Measurements from ENCODE around the gene PCNX4.
"Not testable (repeated sequence)": the region's sequence is repeated elsewhere in the genome, so short reads cannot be mapped to it uniquely, and the experiment has no call there.

The PCNX4 gene

DNA sequence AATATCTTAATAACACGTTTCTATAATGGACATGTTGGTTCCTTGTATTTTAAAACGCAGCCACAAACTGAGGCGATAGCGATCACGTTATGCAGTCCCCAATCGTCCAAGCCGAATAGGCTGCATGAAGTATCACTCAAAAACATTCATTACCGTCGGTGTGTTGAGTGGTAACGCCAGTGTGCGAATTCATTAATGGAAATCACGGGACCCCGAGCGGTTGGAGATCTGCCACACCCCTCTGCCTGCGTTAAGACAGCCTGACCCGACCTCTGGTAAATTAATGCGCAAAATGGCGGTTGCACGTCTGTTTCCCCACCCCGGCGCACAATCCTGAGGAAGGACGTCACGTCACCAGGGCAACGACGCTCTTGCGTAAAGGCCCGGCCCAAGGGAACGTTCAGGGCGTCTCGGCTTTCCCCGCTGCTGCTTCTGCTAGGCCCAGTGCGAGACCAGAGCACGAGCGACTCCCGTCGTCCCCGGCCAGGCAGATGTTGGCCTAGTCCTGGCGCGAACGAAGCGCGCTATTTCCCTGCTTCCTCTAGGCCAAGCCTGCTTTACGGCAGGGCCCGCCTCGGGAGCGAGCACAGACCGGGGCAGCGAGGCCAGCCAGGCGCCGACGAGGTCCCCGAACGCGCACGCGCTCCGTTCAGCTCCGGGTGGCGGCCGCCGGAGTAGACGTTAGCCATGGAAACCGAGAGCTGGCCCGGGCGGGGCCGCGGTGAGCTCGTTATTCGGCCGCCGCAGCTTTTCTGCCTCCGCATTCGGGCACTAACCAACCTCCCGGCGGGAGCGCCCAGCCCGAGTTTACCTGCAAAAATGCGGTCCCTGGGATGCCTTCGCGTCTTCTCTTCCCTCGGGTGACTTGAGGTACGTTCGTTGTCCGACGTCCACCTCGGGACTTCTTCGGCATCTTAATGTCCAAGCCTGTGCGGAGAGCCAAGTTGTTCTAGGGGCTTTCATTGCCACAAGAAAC is at the start of gene PCNX4:
PCNX4 (plus strand) TSS at position 374 of the 976 bp plus-strand sequence. CDS start 15,716 bp downstream, outside the sequence.
- peak; percentile 84 to 88 for DNase-seq (ENCODE audit: low read depth in 2 of 2, low spot score in 1 of 2)

DNA sequence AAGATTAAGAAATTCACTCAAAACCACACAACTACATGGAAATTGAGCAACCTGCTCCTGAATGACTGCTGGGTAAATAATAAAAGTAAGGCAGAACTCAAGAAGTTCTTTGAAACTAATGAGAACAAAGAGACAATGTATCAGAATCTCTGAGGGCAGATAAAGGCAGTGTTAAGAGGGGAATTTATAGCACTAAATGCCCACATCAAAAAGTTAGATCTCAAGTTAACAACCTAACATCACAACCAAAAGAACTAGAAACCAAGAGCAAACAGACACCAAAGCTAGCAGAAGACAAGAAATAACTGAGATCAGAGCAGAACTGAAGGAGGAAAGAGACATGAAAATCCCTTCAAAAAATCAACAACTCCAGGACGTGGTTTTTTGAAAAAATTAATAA is 43.7 kb upstream of the PCNX4 start:
- DNase-seq (ENCODE audit: low read depth in 2 of 2, low spot score in 1 of 2) = not testable (repeated sequence)

DNA sequence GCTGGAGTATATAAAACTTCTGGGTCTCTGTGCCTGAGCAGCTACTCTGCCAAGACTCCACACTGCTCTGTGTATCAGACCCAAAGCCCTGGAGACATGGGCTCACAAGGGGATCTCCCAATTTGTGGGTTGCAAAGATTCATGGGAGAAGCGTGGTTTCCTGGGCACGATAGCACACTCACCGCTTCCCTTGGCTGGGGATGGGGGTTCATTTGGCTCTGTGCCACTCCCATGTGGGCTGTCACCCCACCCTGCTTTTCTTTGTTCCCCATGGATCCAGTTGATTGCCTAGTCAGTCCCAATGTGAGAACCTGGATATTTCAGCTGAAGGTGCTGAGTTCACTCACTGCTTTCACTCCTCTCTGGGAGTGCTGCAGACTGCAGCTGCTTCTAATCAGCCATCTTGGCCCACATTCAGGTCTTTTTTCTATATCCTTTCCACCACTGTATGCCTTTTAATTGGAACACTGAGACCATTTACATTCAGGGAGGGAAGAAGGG is 40.0 kb upstream of the PCNX4 start:
- DNase-seq (ENCODE audit: low read depth in 2 of 2, low spot score in 1 of 2) = no peak

DNA sequence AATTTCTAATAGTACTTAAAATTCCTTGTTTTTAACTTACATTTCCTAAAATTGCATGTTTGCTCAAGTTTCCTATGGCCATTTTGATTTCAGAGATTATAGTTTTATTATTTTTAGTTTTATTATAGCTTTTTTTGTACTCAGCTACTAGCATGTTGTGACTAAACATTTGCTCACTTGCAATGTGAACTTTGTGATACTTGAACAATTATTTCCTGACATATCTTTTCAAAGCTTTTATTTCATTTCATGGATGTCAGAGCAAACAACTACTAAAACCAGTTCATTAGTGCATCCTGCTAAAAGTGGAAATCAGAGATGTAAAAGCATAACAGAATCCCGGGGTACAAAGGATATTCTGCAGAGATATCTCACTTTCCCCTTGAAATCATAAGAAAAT is 33.6 kb upstream of the PCNX4 start:
- DNase-seq (ENCODE audit: low read depth in 2 of 2, low spot score in 1 of 2) = no peak

DNA sequence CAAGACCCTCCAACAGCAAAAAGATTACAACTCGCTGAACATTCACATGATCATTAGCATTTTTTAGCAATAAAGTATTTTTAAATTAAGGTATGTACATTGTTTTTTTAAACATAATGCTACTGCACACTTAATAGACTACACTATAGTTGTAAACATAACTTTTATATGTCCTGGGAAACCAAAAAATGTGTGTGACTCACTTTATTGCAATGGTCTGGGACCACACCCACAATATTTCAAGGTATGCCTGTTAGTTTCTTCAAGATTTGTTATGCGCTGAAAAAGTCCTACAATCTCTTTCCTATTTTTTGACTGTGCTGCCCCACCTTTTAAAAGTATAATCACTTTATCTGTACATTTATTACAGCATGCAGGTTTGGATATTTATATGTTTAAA is 30.4 kb upstream of the PCNX4 start:
- no peak for DNase-seq (ENCODE audit: low read depth in 2 of 2, low spot score in 1 of 2)

DNA sequence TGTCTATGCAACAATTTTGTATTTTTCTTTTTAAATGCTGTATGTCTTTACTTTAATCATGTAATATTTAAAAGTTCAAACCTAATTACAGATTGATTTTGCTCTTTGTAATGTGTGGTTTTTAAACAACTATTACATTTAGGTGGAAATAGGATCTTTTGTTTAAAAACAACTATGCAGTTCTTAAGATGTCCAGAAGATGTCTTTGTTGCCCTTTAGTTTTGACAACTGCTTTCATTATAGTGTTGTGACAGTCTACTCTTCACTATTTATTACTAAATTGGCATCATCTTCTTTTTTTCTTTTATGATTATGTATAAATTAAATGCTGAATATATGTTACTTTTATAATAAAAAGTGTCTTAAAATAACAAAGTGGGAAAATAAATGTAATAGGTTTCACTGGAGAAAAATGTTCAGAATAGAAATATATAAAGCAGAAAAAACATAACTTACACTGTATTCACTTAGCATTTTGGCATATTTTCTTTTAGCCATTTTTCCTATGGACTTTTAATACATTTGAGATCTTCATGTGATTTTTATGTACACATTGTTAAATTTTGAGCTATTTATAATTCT is 27.1 kb upstream of the PCNX4 start:
- no peak for DNase-seq (ENCODE audit: low read depth in 2 of 2, low spot score in 1 of 2)

DNA sequence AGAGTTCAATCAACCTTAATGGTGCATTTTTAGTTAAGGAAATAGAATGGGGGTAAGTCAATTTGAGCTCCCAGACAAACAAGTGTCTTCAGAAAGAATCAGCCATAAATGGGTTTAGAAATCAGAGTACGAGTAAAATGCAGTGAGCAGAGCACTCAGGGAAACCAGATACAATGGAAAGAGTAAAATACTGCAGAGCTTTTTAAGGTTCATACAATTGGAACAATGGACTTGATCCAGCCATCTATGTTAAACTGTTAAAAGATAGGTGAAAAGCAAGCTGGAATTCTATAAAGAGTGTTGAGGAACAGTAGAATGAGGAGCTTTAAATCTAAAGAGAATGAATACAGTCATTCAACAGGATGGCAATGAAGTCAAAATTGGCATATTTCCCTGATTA is 23.8 kb upstream of the PCNX4 start:
- DNase-seq (ENCODE audit: low read depth in 2 of 2, low spot score in 1 of 2) = no peak

DNA sequence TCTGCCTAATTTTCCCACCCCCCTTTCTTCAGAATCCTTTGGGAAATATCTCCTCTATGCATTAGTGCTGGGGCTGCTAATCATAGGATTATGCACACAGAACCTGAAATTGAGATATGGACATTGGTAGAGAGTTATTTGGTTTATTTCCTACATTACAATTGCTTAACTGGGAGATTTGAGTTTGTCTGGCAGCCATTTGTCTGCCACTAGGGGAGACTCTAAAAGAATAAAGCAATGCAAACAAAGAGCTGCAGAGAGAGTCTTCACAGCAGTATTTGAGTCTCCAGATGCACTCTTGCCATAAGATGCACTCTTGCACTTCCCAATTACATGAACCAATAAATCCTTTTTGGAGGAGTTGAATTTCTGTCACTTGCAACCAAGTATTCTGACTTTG is 12.0 kb upstream of the PCNX4 start:
- DNase-seq (ENCODE audit: low read depth in 2 of 2, low spot score in 1 of 2) = no peak

DNA sequence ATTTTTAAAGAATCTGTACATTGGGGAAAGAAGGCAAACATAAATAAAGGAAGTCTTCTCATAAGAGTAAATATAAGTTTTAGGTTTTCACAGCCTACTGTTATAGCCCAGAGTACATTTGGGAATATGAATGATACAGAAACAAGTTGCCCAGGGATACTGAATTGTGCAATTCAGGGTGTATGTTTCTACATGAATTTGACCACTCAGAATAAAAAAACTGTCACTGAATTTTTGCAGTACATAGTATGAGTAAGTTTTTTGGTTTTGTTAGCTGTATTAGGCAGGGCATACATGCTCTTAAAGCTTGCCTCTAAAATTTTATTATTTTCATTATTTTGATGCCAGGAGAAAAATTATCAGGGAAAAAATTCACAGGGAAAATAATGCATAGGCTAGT is 6.6 kb upstream of the PCNX4 start:
- no peak for DNase-seq (ENCODE audit: low read depth in 2 of 2, low spot score in 1 of 2)

DNA sequence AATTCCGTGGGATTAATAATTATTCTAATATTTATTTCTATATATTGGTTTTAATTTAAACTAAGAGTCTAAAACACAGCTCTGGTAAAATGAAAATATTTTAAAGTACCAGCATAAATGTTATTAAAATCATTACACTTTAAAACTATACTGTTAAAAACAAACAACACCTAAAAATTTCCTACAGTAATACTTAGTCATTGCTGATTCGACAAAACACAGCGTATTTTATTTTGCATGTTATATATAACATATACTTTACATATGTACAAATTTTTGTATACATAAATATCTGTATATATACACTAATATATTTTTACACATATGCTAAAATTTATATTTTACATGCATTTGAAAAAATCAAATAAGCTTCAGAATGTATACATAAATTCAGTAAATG is 6.0 kb upstream of the PCNX4 start:
- no peak for DNase-seq (ENCODE audit: low read depth in 2 of 2, low spot score in 1 of 2)

DNA sequence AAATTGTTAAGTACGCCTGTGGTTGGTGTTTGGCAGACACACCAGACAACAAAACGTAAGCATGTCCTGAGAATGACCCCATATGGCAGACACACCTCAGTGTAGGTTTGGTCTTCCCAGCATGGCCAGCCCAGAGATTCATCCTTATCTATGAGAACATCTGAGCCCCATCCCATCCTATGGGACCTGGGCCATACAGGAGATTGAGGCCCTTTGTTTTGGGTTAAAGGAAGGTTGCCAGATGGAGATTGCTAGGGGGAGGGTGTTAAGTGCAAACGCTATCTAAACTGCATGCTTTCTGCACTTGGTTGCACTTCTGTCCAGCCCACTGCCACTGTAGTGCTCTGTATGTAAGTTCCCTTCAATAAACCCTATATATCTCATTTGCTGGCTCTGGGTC is 4.1 kb upstream of the PCNX4 start:
- no peak for DNase-seq (ENCODE audit: low read depth in 2 of 2, low spot score in 1 of 2)

DNA sequence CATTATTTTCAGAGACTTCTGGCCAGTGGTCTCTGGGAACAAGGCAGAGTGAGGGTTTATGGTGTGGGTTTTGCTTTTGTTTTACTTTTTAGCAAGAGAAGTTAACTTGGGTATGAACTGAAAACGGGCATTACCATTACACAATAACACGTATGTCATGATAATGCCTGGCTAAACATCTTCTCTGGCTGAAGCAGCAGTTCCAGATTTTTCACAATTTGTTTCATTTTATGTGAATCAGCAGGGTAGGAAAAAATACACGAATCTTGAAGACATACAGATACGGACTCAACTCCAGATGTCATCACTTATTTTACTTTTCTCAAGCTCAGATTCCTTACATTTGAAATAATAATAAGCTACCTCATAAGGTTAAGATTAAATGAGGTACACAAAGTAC is 2.5 kb upstream of the PCNX4 start:
- DNase-seq (ENCODE audit: low read depth in 2 of 2, low spot score in 1 of 2) = no peak

DNA sequence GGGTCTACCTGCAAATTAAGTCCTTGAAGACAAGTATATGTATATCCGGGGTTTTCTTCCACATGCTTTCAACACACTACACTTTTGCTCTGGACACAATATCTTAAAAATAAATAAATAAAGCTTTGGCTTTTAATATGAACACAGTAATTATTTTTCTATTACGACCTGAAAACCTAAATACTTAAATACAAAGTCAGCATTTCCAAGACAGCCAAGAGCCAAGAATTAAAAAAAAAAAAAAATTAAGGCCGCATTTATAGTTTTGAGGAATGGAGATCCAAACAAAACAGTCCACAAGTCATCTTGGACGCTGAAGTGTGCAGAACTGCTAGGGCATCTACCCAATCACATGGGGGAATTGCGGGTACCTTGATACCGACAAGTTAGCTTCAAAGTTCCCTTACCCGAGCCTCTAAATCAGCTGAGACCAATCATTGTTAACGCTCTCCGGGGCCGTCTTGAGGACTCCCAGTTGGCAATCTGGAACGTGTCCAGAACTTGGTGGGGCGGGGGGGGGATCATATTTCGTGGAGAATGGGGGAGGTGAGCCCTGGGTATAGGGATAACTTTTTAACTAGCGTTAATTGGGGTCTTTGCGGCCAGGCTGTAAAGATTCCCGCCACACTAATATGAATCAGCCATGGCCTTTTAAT is 731 bp upstream of the PCNX4 start:
- no peak for DNase-seq (ENCODE audit: low read depth in 2 of 2, low spot score in 1 of 2)

DNA sequence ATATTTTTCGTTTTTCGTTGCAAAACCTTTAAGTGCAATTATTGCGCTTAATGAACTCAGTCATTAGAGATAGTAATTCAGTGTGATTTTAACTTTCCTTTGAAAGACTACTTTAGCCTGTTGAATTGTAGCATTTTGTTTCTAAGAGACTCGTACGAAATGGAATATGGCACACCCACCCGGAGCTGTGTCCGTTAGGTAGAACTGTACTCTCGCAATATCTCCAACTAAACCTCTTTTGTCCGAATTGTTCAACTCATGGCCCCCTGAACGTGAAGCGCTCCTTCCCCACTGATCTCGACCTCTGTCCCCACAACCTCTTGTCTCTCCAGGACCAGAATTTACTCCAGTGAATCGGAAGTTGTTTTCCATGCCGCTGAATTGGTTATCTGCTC is 800 bp downstream of the PCNX4 start:
- DNase-seq (ENCODE audit: low read depth in 2 of 2, low spot score in 1 of 2) = no peak

DNA sequence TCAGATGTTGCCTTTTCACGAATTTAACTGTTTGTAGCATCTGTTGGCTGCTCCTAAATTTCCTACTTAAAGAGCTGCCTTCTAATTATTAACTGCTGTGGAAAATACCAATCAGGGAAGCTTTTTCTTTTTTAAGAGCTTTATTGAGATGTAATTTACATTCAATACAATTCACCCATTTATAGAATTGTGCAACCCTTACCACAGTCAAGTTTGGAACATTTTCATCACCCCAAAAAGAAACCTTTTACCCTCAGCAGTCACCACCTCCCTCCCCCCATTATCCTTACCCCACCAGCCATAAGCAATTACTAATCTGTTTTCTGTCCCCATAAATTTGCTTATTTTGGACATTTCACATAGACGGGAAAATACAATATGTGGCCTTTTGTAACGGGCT is 1.4 kb downstream of the PCNX4 start:
- DNase-seq (ENCODE audit: low read depth in 2 of 2, low spot score in 1 of 2) = no peak

DNA sequence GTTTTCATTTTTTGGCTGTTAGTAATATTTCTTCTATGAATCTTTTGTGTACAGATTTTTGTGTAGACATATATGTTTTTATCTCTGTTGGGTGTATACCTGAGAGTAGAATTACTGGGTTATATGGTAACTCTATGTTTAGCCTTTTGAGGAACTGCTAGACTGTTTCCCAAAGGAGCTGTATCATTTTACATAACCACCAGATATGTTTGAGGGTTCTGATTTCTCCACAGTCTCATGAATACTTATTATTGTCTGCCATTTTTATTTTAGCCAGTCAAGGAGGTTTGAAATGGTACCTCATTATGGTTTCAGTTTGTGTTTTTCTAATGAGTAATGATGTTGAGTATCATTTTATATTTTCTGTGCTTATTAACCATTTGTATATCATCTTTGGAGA is 1.9 kb downstream of the PCNX4 start:
- no peak for DNase-seq (ENCODE audit: low read depth in 2 of 2, low spot score in 1 of 2)

DNA sequence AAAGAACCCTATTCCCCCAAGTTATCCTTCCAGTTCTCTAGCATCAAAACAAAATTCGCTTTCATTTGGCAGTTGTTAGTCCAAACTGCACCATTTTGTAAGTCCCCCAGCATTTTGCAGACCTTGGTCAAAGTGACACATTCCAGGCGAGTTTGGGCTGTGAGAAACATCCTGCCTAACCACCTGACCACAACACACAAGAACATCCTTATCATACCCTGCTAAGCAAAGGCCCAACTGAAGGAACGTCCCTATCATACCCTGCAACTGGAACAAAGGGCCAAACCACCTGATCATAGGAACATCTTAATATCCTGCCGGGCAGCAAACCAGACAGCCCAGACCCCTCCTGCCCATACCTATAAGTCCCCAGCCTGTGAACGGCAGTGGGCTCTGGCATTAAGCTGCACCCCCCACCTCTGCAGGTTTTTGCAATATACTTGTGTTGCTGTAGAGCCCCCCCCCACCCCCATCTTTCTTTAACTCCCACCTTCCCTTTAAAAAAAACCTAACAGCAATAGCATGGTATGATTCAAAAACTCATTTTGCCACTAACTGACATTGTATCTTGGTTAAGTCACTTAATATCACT is 2.7 kb downstream of the PCNX4 start:
- DNase-seq (ENCODE audit: low read depth in 2 of 2, low spot score in 1 of 2) = no peak

DNA sequence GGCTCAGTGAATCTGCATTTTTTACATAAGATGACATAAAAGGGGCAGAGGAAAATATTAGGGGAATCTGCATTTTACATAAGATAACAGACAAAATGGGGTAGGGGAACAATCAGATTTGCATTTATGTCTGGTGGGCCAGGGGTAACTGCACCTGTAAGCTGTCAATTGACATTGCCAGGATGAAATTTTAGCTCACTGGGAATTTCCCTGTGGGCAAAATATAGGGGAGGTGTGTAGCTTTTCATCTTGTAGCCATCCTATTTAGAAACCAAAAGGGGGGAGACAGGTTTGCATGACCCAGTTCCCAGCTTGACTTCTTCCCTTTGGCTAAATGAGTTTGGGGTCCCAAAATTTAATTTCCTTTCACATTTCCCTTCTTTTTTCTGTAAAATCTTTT is 3.5 kb downstream of the PCNX4 start:
- DNase-seq (ENCODE audit: low read depth in 2 of 2, low spot score in 1 of 2) = no peak

DNA sequence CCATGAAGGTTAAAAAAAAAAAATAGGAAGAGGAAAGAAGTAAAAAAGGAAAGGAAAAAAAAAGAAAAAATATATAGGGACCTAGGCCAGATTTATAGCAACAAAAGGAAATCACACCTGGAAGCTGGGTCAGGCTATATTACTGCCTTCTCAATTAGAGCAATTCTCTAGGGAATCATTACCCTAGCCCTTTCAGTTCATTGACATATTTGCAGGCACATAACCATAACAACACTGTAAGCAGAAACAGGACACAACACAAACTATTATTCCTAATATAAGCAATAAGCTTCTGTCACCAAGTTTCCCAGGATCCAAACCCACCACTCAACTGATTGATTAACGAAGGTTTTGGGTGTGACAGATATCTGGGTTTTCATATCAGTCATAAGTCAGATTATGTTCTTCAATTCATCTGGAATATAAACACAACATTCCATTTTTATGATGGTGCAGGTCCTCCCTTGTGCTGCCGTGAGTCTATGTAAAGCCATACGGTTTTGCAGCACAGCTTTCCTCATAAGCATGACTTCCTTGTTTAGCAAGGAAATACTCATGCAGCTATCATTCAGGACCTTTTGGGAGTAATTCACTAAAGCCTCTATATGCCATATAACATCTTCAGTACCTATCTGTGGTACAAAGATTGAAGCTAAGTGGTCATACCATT is 4.2 kb downstream of the PCNX4 start:
- DNase-seq (ENCODE audit: low read depth in 2 of 2, low spot score in 1 of 2) = no peak

DNA sequence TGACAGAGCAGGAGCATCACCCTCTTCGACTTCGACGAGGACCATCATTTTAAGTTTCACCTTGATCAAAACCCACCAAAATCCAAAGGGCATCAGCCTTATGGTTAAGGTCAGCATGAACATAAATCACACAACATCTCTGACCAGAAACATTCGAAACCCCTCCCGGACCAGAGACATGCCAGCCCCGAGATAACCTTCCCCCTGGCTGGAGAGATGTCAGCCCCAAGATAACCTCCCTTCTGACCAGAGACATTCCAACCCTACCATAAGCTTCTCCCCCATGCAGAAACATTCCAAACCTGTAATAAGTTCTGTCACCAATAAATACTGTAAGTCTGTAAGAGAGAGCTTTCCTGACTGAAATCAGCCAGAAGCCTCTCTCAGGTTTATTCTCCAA is 6.3 kb downstream of the PCNX4 start:
- no peak for DNase-seq (ENCODE audit: low read depth in 2 of 2, low spot score in 1 of 2)

DNA sequence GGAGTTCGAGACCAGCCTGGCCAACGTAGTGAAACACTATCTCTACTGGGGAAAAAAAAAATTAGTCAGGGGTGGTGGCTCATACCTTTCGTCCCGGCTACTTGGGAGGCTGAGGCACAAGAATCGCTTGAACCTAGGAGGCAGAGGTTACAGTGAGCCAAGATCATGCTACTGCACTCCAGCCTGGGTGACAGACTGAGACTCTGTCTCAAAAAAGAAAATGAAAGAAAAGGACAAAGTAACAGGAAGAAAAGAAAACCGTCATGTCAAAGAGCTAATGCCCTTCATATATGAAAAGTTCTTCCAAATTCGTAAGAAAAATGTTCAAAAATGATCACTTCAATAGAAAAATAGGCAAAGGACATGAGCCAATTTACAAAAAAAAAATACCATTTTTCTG is 8.1 kb downstream of the PCNX4 start:
- not testable (repeated sequence) for DNase-seq (ENCODE audit: low read depth in 2 of 2, low spot score in 1 of 2)

Data from stimulated activated CD8-positive, alpha-beta memory T cell treated with anti-CD3 and anti-CD28 coated beads, Interleukin-4, amount 100 ng/mL, for 4 hours (primary cell).